Activated T-helper 17 cell treated with anti-CD3 and anti-CD28 coated beads, Interleukin-2, amount 50 U/mL, for 72 hours (primary cell): ENCODE measurements around the gene HOXD11. TPM values are rescaled to one million over a fixed set of nuclear protein-coding genes. Genes with fewer than 3 reads are reported as not detected.

Source experiments
- ATAC-seq: fragments of 150-1000 bp; cut with Tn5 transposase; replicated peaks from 2 replicates; pipeline ENCODE4 v1.10.0; 2021; ENCODE audit warnings: mild to moderate bottlenecking, moderate library complexity
- H3K27ac Mint-ChIP-seq: one replicate; pipeline ENCODE4 v1.8.0; 2022; ENCODE audit warnings: mixed read lengths
- H3K27me3 Mint-ChIP-seq: one replicate; pipeline ENCODE4 v1.8.0; 2022; ENCODE audit warnings: mixed read lengths
- H3K36me3 Mint-ChIP-seq: one replicate; pipeline ENCODE4 v1.8.0; 2022; ENCODE audit warnings: low read depth, mild to moderate bottlenecking, mixed read lengths
- H3K4me1 Mint-ChIP-seq: one replicate; pipeline ENCODE4 v1.8.0; 2022; ENCODE audit warnings: mixed read lengths
- H3K4me3 Mint-ChIP-seq: one replicate; pipeline ENCODE4 v1.8.0; 2022; ENCODE audit warnings: mild to moderate bottlenecking, mixed read lengths
- H3K9me3 Mint-ChIP-seq: one replicate; pipeline ENCODE4 v1.8.0; 2022; ENCODE audit warnings: mixed read lengths
- total RNA-seq, 2 donors: library from RNA; stranded (reverse); gene quantifications; one replicate each; pipeline ENCODE4 v1.2.3, GENCODE V29; 2022

HOXD11 gene
- total RNA-seq, 2 donors from 2014 or later, result not detected

GRCh38 chr2:176145085-176145969 lies 38.2 kb downstream of the HOXD11 start:
- no peaks in the 10 kb centered on the region for H3K9me3 Mint-ChIP-seq
- H3K4me1 Mint-ChIP-seq, result no peaks in the 10 kb centered on the region
- H3K27ac Mint-ChIP-seq, result no peak overlapping the region
- ATAC-seq, result no peak
- no peak overlapping the region for H3K4me3 Mint-ChIP-seq
- peaks cover 78% of the 10 kb centered on the region for H3K27me3 Mint-ChIP-seq
- peaks cover 3% of the 10 kb centered on the region for H3K36me3 Mint-ChIP-seq

- peaks cover 4% of the 10 kb centered on the region for H3K36me3 Mint-ChIP-seq
- no peak overlapping the region for H3K27ac Mint-ChIP-seq
- H3K4me3 Mint-ChIP-seq, result no peak overlapping the region
- no peaks in the 10 kb centered on the region for H3K9me3 Mint-ChIP-seq
- H3K27me3 Mint-ChIP-seq, result peaks cover 81% of the 10 kb centered on the region
- no peak for ATAC-seq
- H3K4me1 Mint-ChIP-seq, result no peaks in the 10 kb centered on the region
These were observed 39.0 kb downstream of the HOXD11 start for GRCh38 chr2:176146101-176146500.

- Mint-ChIP-seq H3K4me1 (no peaks in the 10 kb centered on the region), H3K36me3 (peaks cover 4% of the 10 kb centered on the region), H3K4me3 (no peak overlapping the region), H3K27me3 (peaks cover 80% of the 10 kb centered on the region), H3K27ac (no peak overlapping the region), H3K9me3 (no peaks in the 10 kb centered on the region)
- no peak for ATAC-seq
These were observed 39.6 kb downstream of the HOXD11 start for GRCh38 chr2:176146645-176147044.

- peaks cover 4% of the 10 kb centered on the region for H3K36me3 Mint-ChIP-seq
- no peak overlapping the region for H3K27ac Mint-ChIP-seq
- no peaks in the 10 kb centered on the region for H3K9me3 Mint-ChIP-seq
- peaks cover 73% of the 10 kb centered on the region for H3K27me3 Mint-ChIP-seq
- H3K4me1 Mint-ChIP-seq, result no peaks in the 10 kb centered on the region
- no peak for ATAC-seq
- H3K4me3 Mint-ChIP-seq, result no peak overlapping the region
These were observed 40.2 kb downstream of the HOXD11 start for GRCh38 chr2:176147210-176147799.

- H3K36me3 Mint-ChIP-seq, result peaks cover 4% of the 10 kb centered on the region
- H3K27me3 Mint-ChIP-seq, result peaks cover 71% of the 10 kb centered on the region
- H3K4me1 Mint-ChIP-seq, result no peaks in the 10 kb centered on the region
- H3K27ac Mint-ChIP-seq, result no peak overlapping the region
- no peak overlapping the region for H3K4me3 Mint-ChIP-seq
- ATAC-seq, result no peak
- H3K9me3 Mint-ChIP-seq, result no peaks in the 10 kb centered on the region
These were observed 40.9 kb downstream of the HOXD11 start for GRCh38 chr2:176147800-176148496.

- no peaks in the 10 kb centered on the region for H3K4me1 Mint-ChIP-seq
- H3K27ac Mint-ChIP-seq, result no peak overlapping the region
- peaks cover 4% of the 10 kb centered on the region for H3K36me3 Mint-ChIP-seq
- no peak for ATAC-seq
- peaks cover 65% of the 10 kb centered on the region for H3K27me3 Mint-ChIP-seq
- no peaks in the 10 kb centered on the region for H3K9me3 Mint-ChIP-seq
- no peak overlapping the region for H3K4me3 Mint-ChIP-seq
These were observed 41.8 kb downstream of the HOXD11 start for GRCh38 chr2:176148751-176149421.

GRCh38 chr2:176149481-176149938 lies 42.4 kb downstream of the HOXD11 start:
- no peak overlapping the region for H3K4me3 Mint-ChIP-seq
- ATAC-seq, result no peak
- H3K27ac Mint-ChIP-seq, result no peak overlapping the region
- peaks cover 4% of the 10 kb centered on the region for H3K36me3 Mint-ChIP-seq
- peaks cover 68% of the 10 kb centered on the region for H3K27me3 Mint-ChIP-seq
- H3K4me1 Mint-ChIP-seq, result no peaks in the 10 kb centered on the region
- no peaks in the 10 kb centered on the region for H3K9me3 Mint-ChIP-seq

GRCh38 chr2:176149939-176150583 lies 43.0 kb downstream of the HOXD11 start:
- H3K4me3 Mint-ChIP-seq, result no peak overlapping the region
- H3K27me3 Mint-ChIP-seq, result peaks cover 69% of the 10 kb centered on the region
- peaks cover 4% of the 10 kb centered on the region for H3K36me3 Mint-ChIP-seq
- ATAC-seq, result no peak
- H3K9me3 Mint-ChIP-seq, result no peaks in the 10 kb centered on the region
- no peaks in the 10 kb centered on the region for H3K4me1 Mint-ChIP-seq
- no peak overlapping the region for H3K27ac Mint-ChIP-seq

- Mint-ChIP-seq H3K4me1 (no peaks in the 10 kb centered on the region), H3K27me3 (peaks cover 70% of the 10 kb centered on the region), H3K36me3 (peaks cover 4% of the 10 kb centered on the region), H3K27ac (no peak overlapping the region), H3K9me3 (no peaks in the 10 kb centered on the region), H3K4me3 (no peak overlapping the region)
- no peak for ATAC-seq
These were observed 43.7 kb downstream of the HOXD11 start for GRCh38 chr2:176150584-176151441.

- Mint-ChIP-seq H3K4me1 (no peaks in the 10 kb centered on the region), H3K36me3 (peaks cover 4% of the 10 kb centered on the region), H3K4me3 (no peak within 1 kb of the TSS), H3K27me3 (peaks cover 68% of the 10 kb centered on the region), H3K27ac (no peak within 1 kb of the TSS), H3K9me3 (no peaks in the 10 kb centered on the region)
- no peak for ATAC-seq
These were observed 44.6 kb downstream of the HOXD11 start, which contains the start of gene HOXD4 for GRCh38 chr2:176151442-176152287. Gene HOXD4, plus strand, starts transcription at chr2:176151550. Its CDS starts 84 bp downstream, at chr2:176151634.

- no peak for ATAC-seq
- H3K9me3 Mint-ChIP-seq, result no peaks in the 10 kb centered on the region
- H3K4me3 Mint-ChIP-seq, result no peak overlapping the region
- no peak overlapping the region for H3K27ac Mint-ChIP-seq
- H3K36me3 Mint-ChIP-seq, result peaks cover 4% of the 10 kb centered on the region
- no peaks in the 10 kb centered on the region for H3K4me1 Mint-ChIP-seq
- peaks cover 64% of the 10 kb centered on the region for H3K27me3 Mint-ChIP-seq
These were observed 45.5 kb downstream of the HOXD11 start for GRCh38 chr2:176152350-176153181.
